GM19395 (cell line): ENCODE data around the gene FBXW11.
"Not testable (repeated sequence)": the region's sequence is repeated elsewhere in the genome, so short reads cannot be mapped to it uniquely, and the experiment has no call there.

Experiments
- ATAC-seq: cut with Tn5 transposase; IDR thresholded peaks from one replicate; pipeline ENCODE4 v1.9.1; 2021; ENCODE audit warnings: mild to moderate bottlenecking, moderate library complexity; ENCODE audit not compliant: unreplicated experiment

The FBXW11 gene

DNA sequence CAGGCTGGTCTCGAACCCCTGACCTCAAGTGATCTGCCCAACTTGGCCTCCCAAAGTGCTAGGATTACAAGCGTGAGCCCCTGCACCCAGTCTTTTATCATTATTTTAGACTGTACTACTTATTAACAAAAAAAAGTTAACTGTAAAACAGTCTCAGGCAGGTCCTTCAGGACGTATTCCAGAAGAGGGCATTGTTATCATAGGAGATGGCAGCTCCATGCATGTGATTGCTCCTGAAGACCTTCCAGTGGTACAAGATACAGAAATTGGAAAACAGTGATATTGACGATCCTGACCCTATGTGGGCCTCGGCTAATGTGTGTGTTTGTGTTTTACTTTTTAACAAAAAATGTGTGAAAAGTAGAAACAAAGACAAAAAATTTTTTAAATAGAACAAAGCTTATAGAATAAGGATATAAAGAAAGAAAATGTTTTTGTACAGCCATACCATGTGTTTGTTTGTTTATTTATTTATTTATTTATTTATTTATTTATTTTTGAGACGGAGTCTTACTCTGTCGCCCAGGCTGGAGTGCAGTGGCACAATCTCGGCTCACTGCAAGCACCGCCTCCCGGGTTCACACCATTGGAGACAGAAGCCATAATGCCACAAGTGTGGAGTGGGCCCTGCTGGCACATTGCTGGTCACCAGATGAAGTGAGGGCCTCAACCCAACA, 13.8 kb upstream of the FBXW11 start:
- not testable (repeated sequence) for ATAC-seq

DNA sequence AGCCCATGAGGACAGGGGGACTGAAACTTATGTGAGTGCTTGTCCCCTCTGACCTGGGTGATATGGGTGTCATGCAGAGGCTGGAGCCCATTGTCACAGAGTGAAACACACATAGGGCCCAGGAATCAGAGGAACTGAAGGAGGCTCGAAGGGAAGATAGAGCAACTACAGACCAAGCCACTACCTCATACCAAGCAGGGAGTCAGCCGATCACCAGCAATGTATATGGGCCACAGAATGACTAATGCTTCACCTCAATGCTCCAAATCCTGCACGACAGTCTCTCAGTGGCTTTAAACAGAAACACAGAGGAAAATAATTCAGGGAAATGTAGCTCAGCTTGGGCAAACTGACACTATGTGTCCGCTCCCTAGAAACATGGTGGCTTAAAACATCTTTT, 8.9 kb upstream of the FBXW11 start:
- no peak for ATAC-seq

DNA sequence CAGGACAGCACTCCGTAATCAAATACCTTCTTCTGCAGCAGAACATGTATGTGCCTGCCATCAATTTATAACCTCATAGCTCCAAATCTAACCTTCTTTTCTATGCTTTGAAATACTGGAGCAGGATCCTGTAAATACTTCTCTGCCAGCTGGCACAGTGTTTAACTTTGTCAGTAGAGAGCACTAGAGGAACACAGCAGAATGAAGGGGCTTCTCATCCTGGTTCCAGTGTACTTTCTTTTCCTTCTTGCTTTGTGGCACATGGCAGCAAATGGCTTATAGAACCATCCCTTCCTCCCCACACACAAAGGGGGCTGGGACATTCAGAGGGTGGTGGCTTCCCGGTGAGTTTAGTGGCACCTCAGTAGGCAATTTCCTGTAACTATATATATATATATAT, 3.8 kb upstream of the FBXW11 start:
- no peak for ATAC-seq

DNA sequence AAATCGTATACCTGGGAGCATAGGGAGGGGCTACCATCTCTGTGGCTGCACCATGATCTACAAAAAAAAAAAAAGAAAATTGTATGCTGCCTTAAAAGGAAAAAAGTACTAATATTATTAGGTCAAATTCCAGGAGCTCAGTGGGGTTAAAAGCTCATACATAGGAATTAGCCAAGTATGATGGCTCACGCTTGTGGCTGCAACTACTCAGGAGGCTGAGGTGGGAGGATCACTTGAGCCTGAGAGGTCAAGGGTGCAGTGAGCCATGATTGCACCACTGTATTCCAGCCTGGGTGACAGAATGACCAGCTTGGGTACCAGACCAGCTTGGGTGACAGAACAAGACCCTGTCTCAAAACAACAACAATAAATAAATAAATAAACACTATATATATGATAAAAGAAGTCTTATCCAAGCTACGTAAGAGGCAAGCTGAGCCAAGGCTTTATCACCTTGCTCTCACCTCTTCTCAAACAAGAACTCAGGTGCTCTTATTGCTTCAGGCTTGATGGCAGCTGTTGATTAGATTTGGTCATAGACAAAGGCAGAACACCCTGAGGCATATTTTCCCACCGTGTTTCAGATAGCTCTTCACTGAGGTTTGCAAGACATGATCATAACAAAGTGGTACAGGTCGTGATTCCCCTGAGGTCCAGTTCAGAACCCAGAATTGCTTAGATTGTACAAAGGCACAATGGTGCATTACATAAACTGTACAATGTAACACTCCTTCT, 3.3 kb upstream of the FBXW11 start:
- no peak for ATAC-seq

DNA sequence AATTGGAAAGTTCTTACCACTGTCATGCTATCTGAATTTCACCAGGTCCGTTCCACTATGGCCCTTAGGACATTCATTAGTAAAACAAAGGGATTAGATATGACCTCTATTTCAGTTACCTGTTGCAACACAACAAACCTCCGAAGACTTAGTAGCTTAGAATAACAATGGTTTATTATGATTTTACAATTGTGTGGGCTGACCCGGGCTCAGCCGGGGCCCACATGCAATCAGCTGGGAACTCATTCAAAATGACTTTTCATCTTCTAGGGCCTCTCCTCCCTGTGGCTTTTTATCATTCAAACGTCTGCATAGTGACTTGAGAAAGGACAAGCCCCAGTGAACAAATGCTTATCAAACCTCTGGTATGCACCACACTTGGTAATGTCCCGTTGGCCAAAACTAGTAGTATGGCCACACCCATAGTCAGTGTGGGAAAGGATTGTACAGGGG, 2.3 kb upstream of the FBXW11 start:
- no peak for ATAC-seq

DNA sequence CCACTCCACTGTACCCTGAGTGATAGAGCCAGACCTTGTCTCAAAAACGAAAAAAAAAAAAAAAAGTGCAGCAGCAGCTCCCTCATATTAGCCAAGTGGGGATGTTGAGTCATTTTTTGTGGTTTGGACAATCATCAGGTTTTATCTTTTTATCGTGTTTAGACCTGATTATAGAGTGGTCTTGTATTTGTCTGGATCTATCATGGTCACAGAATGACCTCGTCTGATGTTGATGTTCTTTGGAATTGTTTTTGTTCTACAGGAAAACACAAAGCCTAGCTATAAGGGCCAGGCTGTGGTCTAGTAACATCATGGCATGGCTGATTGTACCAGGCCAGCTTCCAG, 1.6 kb upstream of the FBXW11 start:
- no peak for ATAC-seq

DNA sequence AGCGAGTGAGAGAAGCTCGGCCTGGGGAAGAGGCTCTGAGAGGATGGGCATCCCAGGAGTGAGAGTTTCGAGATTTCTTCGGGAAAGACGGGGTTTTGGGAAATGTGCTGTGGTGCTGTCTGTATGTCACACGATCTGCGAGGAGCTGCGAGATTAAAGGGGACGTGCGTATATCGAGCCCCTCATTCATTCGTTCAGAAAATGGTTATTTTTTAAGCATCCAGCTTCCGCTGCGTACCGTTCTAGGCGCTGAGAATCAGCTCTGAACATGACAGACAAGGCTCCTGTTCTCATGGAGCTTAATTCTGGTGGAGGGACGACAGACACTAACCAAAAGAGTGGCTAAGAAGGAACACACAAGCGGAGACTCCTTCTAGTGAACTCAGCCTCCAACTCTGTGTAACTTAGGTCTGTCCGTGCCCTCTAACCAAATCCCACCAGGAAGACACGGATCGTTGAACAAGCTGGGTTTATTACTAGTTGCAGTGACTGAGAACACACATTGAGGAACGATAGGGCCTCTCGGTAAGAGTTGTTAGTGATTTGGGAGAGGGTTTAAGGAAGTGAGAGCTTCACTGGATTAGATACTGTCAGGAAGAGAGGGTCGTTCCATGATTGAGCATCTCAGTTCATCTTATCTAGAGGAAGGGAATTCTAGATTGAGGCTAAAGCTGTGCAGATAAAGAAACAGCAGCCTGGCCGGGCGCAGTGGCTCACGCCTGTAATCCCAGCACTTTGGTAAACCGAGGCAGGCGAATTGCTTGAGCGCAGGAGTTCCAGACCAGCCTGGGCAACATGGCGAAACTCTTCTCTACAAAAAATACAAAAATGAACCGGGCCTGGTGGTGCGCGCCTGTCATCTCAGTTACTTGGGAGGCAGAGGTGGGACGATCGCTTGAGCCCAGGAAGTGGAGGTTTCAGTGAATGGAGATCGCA, 1.0 kb upstream of the FBXW11 start:
- ATAC-seq, result peak; percentile 1

DNA sequence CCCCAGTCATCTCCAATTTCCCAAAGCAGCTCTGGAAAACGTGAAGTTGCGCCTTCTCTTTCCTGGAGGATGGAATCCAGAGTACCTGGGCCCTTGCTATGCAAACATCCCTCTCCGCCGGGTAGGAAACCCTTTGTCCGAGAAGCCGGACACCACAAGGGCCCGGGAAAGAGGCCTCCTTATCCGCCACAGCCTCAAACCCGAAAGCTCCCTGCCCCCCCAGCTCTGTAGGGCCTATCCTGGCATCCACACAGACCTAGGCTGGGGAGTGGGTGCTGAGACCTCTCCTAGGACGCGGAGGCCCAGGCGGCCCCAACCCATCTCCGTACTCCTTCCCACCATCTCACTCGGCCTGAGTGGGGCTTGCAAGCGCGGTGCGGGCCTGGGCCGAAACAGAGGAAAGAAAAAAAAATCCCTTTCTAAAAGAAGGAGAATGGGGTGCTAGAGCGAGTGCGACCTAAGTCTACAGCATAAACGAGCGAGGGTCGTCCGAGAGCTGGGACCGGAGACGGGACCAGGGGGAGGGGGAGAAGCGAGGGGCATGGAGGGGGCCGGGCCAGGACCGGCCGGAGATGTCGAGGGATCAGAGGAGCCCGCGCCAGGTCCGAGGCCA, 624 bp downstream of the FBXW11 start:
- peak; percentile 1 for ATAC-seq

DNA sequence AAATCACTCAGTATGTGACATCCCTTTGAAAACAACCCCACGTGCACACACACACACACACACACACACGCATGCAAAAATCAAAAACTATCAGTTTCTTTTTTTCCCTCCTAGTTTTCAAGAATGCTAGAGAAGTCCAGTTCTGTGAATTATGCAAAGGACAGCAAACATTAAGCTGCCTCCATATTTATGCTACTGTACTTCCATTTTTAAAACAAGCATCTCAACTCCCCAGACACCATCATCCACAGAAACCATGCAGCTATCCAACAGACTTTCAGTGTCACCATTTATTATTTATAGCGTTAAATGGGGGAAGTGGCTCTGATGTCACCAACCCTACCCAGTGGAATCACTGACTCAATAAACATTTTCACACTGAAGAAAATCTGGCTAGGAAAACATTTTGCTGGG, 1.6 kb downstream of the FBXW11 start:
- no peak for ATAC-seq

DNA sequence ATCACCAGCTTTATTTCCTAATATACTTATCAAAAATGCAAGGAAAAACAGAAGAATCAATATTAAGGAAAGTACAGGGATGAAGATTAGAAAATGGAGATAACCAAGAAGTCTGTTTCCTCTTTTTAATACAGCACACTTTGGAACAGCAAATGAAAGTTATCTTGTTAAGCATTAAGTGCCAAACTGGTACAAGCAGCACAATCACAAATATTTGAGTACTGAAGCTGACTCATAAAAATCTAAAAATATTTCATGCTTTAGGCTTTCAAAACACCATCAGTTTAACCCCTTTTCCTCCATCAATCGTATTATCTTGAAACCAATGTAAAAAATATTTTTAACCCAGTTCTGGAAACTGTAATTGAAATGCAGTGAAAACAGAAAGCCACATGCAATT, 2.7 kb downstream of the FBXW11 start:
- ATAC-seq, result no peak

DNA sequence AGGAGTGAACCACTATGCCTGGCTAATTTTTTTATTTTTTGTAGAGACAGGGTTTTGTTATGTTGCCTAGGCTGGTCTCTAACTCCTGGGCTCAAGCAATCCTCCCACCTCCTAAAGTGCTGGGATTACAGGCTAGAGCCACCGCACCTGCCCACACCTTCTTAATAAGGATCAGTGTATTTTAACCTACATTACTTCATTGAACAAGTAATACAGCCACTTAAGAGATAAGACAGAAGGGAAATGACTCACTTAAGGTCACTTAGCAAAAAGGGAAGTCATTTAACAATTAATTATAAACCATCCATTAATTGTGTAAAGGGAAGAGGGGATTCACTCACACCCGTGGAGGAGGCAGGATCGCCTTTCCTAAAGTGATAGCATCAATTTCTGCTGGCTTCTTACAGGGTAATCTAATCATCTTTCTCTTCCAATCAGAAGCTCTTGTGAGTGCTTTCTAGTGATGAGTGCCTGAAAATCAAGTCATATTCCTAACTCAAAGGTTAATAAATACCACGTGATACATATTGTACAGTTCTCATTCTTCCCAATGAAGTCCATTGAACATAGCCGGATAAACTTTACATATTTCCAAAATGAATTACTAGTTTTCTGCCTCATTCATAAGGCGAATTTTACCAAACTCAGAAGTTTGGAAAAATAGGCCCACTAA, 3.5 kb downstream of the FBXW11 start:
- no peak for ATAC-seq

DNA sequence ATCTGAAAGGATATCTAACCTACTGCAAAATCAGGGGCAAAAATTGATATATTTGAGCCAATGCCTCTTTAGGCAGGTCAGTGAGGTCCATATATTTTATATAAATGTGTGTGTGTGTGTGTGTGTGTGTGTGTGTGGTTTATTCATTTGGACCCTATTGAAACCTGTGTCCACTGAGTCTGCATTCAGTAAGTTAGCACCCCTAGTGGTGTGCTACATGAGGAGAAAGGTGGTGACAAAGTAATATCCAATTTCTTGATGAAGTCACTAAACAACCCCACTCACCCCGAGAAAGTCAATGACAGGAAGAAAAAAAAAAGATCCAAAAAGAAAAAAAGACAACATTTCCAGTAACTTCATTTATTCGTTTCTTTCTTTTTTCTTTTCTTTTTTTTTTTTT, 4.1 kb downstream of the FBXW11 start:
- ATAC-seq, result no peak

DNA sequence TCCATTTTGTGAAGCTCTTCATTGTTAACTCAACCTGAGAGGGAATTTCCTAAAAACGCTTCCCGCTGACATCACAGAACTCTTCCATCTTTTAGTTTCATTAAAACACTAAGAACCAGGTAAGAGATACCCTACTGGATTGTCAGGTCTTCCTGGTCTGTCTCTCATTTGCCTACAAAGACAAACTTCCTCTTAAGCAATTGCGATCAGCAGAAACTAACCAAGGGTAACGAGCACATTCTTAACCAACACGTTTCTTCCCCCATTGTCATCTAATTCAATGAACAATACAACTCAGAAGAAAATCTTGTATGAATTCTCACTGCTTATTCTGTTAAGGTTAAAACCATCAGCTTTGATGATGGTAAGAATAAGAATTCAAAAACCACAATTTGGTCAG, 6.6 kb downstream of the FBXW11 start:
- ATAC-seq, result no peak

DNA sequence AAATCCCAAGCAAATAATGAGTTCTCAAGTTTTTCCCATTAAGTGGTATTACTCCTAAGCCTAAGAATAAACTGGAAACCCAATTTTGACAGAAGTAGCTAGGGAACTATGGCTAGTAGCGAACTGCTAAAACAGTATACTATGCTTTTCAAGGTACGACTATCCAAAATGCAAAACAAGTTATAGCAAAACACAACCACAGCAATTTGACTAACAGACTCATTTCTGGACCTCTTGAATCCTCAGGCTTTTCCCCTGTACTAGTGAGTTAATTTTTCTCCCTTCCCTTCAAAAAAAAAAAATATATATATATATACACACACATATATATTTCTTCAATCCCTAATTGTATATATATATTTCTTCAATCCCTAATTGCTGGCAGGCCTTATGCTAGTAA, 7.3 kb downstream of the FBXW11 start:
- ATAC-seq, result no peak

DNA sequence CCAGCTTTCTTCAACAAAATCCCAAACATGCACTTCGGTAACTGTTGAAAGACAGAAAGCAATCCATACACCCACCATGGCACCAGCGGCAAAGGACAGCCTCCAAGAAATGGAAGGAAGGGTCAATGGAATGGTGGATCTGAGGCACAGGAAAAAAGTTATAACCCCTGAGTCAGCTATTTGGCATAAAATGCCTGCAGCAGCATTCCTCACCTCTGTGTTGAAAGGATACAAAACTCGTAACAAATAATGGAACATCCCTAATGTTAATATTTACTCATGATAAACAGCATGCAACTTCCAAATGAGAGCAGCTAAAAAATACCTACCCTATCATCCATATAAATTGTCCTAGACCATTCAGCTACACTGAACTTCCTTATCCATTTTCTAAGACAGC, 9.4 kb downstream of the FBXW11 start:
- ATAC-seq, result no peak

DNA sequence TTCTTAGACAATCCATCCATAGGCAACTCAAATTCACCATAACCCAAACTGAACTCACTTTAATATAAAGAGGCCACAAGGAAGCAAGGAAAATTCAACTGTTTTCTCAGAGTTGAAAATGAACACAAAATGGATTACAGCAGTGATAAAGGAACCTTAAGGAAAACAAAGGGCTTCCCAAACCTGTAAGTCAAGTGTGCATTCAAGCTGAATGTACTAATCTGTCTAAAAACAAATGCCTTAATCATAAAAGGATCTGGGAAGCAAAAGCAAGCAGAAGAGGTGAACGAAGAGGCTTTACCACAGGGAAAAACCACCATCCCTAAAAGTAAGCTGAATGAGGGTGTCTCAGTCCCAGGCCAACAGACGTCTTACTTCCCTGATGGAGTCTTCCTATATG, 13.6 kb downstream of the FBXW11 start:
- ATAC-seq, result no peak

DNA sequence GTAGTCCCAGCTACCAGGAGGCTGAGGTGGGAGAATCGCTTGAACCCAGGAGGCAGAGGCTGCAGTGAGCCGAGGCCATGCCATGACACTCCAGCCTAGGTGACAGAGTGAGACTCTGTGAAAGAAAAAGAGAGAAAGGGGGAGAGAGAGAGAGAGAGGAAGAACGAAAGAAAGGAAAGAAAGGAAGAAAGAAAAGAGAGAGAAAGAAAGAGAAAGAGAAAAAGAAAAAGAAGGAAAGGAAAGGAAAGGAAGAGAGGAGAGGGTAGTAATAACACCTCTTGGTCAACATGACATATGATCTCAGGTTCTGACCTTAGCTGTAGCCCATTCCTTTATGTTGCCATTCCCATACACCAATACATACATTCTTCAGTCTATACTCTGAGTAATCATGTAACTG, 14.1 kb downstream of the FBXW11 start:
- no peak for ATAC-seq

DNA sequence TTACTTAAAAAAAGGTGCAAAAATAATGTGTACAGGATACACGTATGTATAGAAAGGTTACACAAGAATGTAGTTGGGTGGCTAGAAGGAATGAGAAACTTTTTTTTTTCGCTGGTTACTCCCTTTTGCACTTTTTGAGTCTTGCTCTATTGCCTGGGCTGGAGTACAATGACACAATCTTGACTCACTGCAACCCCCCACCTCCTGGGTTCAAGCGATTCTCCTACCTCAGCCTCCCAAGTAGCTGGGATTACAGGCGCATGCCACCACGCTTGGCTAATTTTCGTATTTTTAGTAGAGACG, 15.8 kb downstream of the FBXW11 start:
- no peak for ATAC-seq

DNA sequence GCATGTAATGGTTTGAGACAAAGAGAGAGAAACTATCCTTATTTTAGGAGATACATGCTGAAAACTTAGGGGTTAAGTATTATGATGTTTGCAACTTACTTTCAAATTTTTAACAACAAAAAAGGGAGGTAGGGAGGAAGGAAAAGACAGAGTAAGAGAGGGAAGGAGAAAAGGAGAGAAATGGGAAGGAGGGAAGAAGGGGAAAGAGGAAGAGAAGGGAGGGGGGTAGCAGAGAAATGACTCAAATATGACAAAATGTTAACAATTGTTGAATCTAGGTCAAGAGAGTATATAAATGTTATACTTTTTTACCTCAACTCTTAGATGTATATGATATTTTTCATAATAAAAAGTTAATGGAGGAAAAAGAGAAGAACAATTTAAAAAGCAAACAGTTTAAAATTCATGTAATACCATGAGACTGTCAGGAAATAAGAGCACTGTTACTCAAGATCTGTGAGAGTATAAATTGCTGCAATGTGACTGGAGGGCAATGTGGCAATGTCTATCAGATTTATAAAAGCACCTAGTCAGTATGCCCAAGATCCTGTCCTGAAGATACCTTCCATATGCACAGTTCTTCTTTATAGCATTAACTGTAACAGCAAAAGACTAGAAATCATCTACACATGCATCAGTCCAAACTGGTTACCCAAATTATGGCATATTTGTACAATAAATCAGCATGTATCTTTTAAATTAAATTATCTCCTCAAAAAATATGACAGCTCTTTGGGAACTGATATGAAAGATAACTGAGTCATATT, 16.3 kb downstream of the FBXW11 start:
- ATAC-seq, result no peak

DNA sequence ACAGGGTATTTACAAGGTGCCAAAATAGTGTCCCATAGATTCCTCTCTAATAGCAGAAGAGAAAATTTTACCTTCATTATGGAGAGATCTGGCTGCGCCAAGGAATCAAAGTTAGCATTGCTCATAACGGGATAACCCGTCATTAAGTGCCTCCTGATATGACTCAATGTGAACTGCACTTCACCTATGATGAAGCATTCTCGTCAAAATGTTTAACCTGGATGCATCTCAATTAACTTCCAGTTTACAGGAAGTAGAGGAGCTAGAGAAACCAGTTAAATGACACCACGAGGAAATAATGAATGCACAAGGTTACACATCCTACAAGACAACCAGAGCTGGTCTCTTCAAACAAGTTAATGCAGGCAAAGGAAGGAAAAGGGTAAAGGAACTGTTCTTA, 17.2 kb downstream of the FBXW11 start:
- peak; percentile 87 for ATAC-seq
